Loucy (cell line): Measurements from ENCODE around the gene KRTAP10-1.
"Not testable (repeated sequence)": the region's sequence is repeated elsewhere in the genome, so short reads cannot be mapped to it uniquely, and the experiment has no call there.

Experiments used
- H2AFZ ChIP-seq: fragments of 200-600 bp; sonication (generic); 2 replicates; pipeline ENCODE4 v1.6.0; 2016; ENCODE audit warnings: antibody characterized with exemption, mild to moderate bottlenecking, low read length, moderate library complexity
- H3F3A ChIP-seq: fragments of 200-600 bp; 2 replicates; pipeline ENCODE4 v1.6.0; 2016; ENCODE audit warnings: antibody characterized with exemption, low read depth, mild to moderate bottlenecking
- H3K27me3 ChIP-seq: fragments of 200-600 bp; sonication (generic); 2 replicates; pipeline ENCODE4 v1.6.1; 2014; ENCODE audit warnings: low read length, mild to moderate bottlenecking; ENCODE audit not compliant: insufficient read depth, poor library complexity, severe bottlenecking
- H3K36me3 ChIP-seq: fragments of 200-600 bp; sonication (generic); 2 replicates; pipeline ENCODE4 v1.6.1; 2016; ENCODE audit warnings: low read length; ENCODE audit not compliant: insufficient read depth
- H3K4me1 ChIP-seq: fragments of 200-600 bp; sonication (generic); 2 replicates; pipeline ENCODE4 v1.5.1; 2014; ENCODE audit warnings: low read length, mild to moderate bottlenecking; ENCODE audit not compliant: insufficient read depth, poor library complexity, severe bottlenecking
- H3K4me2 ChIP-seq: fragments of 200-600 bp; sonication (generic); 2 replicates; pipeline ENCODE4 v1.6.0; 2014; ENCODE audit warnings: antibody characterized with exemption, low read length, low read depth, mild to moderate bottlenecking; ENCODE audit not compliant: poor library complexity, severe bottlenecking
- H3K4me3 ChIP-seq: fragments of 200-600 bp; sonication (generic); 2 replicates; pipeline ENCODE4 v1.5.1; 2014; ENCODE audit warnings: low read length, mild to moderate bottlenecking, mixed read lengths; ENCODE audit not compliant: poor library complexity, severe bottlenecking
- H3K79me2 ChIP-seq: fragments of 200-600 bp; sonication (generic); 2 replicates; pipeline ENCODE4 v1.6.1; 2014; ENCODE audit warnings: low read length; ENCODE audit not compliant: insufficient read depth
- H3K9ac ChIP-seq: fragments of 200-600 bp; sonication (generic); 2 replicates; pipeline ENCODE4 v1.6.0; 2014; ENCODE audit warnings: mild to moderate bottlenecking, low read depth, low read length, moderate library complexity; ENCODE audit not compliant: poor library complexity, severe bottlenecking
- H3K9me2 ChIP-seq: fragments of 200-600 bp; sonication (generic); replicated peaks from 2 replicates; pipeline ENCODE4 v1.6.1; 2016; ENCODE audit warnings: low read depth, low read length, mixed read lengths
- H3K9me3 ChIP-seq: fragments of 200-600 bp; sonication (generic); 2 replicates; pipeline ENCODE4 v1.6.1; 2014; ENCODE audit warnings: mild to moderate bottlenecking, antibody characterized with exemption, low read length, low read depth; ENCODE audit not compliant: insufficient read depth
- H4K20me1 ChIP-seq: fragments of 200-600 bp; sonication (generic); 2 replicates; pipeline ENCODE4 v1.6.0; 2014; ENCODE audit warnings: antibody characterized with exemption, low read length, mild to moderate bottlenecking; ENCODE audit not compliant: insufficient read depth, poor library complexity, severe bottlenecking
- CTCF ChIP-seq: fragments of 200-600 bp; sonication (generic); conservative IDR thresholded peaks from 2 replicates; pipeline ENCODE4 v1.5.1; 2014; ENCODE audit warnings: mild to moderate bottlenecking, antibody characterized with exemption, low read length
- EZH2phosphoT487 ChIP-seq: fragments of 200-600 bp; IDR thresholded peaks from 2 replicates; pipeline ENCODE4 v1.6.1; 2018; ENCODE audit warnings: antibody characterized with exemption, mild to moderate bottlenecking, moderate library complexity, borderline replicate concordance

Gene KRTAP10-1

GRCh38 chr21:44550807-44551206 lies 10.8 kb upstream of the KRTAP10-1 start:
- no peak overlapping the region for H3K9ac ChIP-seq
- H2AFZ ChIP-seq = no peak overlapping the region
- no peak overlapping the region for H3K4me2 ChIP-seq
- no peak overlapping the region for H3K4me3 ChIP-seq
- no peaks in the 10 kb centered on the region for H3K79me2 ChIP-seq
- no peak for TF ChIP-seq CTCF
- no peak for TF ChIP-seq EZH2phosphoT487
- H3K9me2 ChIP-seq = no peaks in the 10 kb centered on the region
- H4K20me1 ChIP-seq = no peaks in the 10 kb centered on the region
- no peaks in the 10 kb centered on the region for H3K36me3 ChIP-seq
- H3K9me3 ChIP-seq = no peaks in the 10 kb centered on the region; the same call in 1 of the 2 replicates
- H3K4me1 ChIP-seq = no peaks in the 10 kb centered on the region
- no peaks in the 10 kb centered on the region for H3F3A ChIP-seq
- H3K27me3 ChIP-seq = no peaks in the 10 kb centered on the region

GRCh38 chr21:44550285-44550684 lies 10.3 kb upstream of the KRTAP10-1 start:
- H3F3A ChIP-seq, H3K4me1 ChIP-seq, H3K4me2 ChIP-seq, H3K9me2 ChIP-seq, H3K4me3 ChIP-seq, H2AFZ ChIP-seq, H3K79me2 ChIP-seq, H3K36me3 ChIP-seq, H4K20me1 ChIP-seq, H3K9me3 ChIP-seq, H3K27me3 ChIP-seq, H3K9ac ChIP-seq: not testable (repeated sequence)

GRCh38 chr21:44549525-44550211 lies 9.7 kb upstream of the KRTAP10-1 start:
- H3K4me3 ChIP-seq = no peak overlapping the region
- no peaks in the 10 kb centered on the region for H3K79me2 ChIP-seq
- no peak for TF ChIP-seq EZH2phosphoT487
- no peak for TF ChIP-seq CTCF
- H3K9ac ChIP-seq = no peak overlapping the region
- H3K36me3 ChIP-seq = no peaks in the 10 kb centered on the region
- no peaks in the 10 kb centered on the region for H3K27me3 ChIP-seq
- H3K9me2 ChIP-seq = no peaks in the 10 kb centered on the region
- H3F3A ChIP-seq = no peaks in the 10 kb centered on the region
- no peak overlapping the region for H2AFZ ChIP-seq
- H3K4me1 ChIP-seq = no peaks in the 10 kb centered on the region
- no peaks in the 10 kb centered on the region for H4K20me1 ChIP-seq
- H3K4me2 ChIP-seq = no peak overlapping the region
- H3K9me3 ChIP-seq = no peaks in the 10 kb centered on the region; the same call in 1 of the 2 replicates

- Histone ChIP-seq H3K9me2 (no peaks in the 10 kb centered on the region), H4K20me1 (no peaks in the 10 kb centered on the region), H3K9me3 (peaks cover 6% of the 10 kb centered on the region; the same call in 1 of the 2 replicates), H3K27me3 (no peaks in the 10 kb centered on the region), H3K4me3 (no peak overlapping the region), H3K9ac (no peak overlapping the region), H2AFZ (no peak overlapping the region), H3K79me2 (no peaks in the 10 kb centered on the region), H3F3A (no peaks in the 10 kb centered on the region), H3K4me1 (no peaks in the 10 kb centered on the region), H3K36me3 (no peaks in the 10 kb centered on the region), H3K4me2 (no peak overlapping the region)
- TF ChIP-seq EZH2phosphoT487 = no peak
Observed at GRCh38 chr21:44548922-44549321, 8.9 kb upstream of the KRTAP10-1 start.
